Measurements from ENCODE around the gene USP48.
"Not testable (repeated sequence)": the region's sequence is repeated elsewhere in the genome, so short reads cannot be mapped to it uniquely, and the experiment has no call there.

Gene USP48

GRCh38 chr1:21813542-21813941, 30.6 kb upstream of the USP48 start:
- H3K9me3 ChIP-seq (ENCODE audit: control insufficient read depth, low read length) = no peaks in the 10 kb centered on the region
- no peak overlapping the region for H3K9ac ChIP-seq (ENCODE audit: low read length)
- H3K36me3 ChIP-seq (ENCODE audit: control insufficient read depth, insufficient read depth, low read length) = no peaks in the 10 kb centered on the region
- no peak overlapping the region for H3K4me3 ChIP-seq (ENCODE audit: low read length)
- H3K27me3 ChIP-seq (ENCODE audit: control insufficient read depth, insufficient read depth, low read length) = peaks cover 6% of the 10 kb centered on the region
- H3K4me1 ChIP-seq (ENCODE audit: control insufficient read depth, insufficient read depth, low read length) = peaks cover 17% of the 10 kb centered on the region

- no peaks in the 10 kb centered on the region for H3K36me3 ChIP-seq (ENCODE audit: control insufficient read depth, insufficient read depth, low read length)
- H3K4me1 ChIP-seq (ENCODE audit: control insufficient read depth, insufficient read depth, low read length) = peaks cover 17% of the 10 kb centered on the region
- peaks cover 6% of the 10 kb centered on the region for H3K27me3 ChIP-seq (ENCODE audit: control insufficient read depth, insufficient read depth, low read length)
- H3K9me3 ChIP-seq (ENCODE audit: control insufficient read depth, low read length) = no peaks in the 10 kb centered on the region
- no peak within 1 kb of the TSS for H3K9ac ChIP-seq (ENCODE audit: low read length)
- no peak within 1 kb of the TSS for H3K4me3 ChIP-seq (ENCODE audit: low read length)
Observed at GRCh38 chr1:21811875-21812305, 28.9 kb upstream of the USP48 start, which contains the start of gene LDLRAD2. Gene LDLRAD2, plus strand, starts transcription at chr1:21812265. Its CDS starts 187 bp downstream, at chr1:21812452.

GRCh38 chr1:21804536-21804935, 21.6 kb upstream of the USP48 start:
- Histone ChIP-seq H3K9ac (ENCODE audit: low read length) (no peak overlapping the region), H3K4me1 (ENCODE audit: control insufficient read depth, insufficient read depth, low read length) (no peaks in the 10 kb centered on the region), H3K9me3 (ENCODE audit: control insufficient read depth, low read length) (no peaks in the 10 kb centered on the region), H3K27me3 (ENCODE audit: control insufficient read depth, insufficient read depth, low read length) (no peaks in the 10 kb centered on the region), H3K4me3 (ENCODE audit: low read length) (no peak overlapping the region), H3K36me3 (ENCODE audit: control insufficient read depth, insufficient read depth, low read length) (no peaks in the 10 kb centered on the region)

DNA sequence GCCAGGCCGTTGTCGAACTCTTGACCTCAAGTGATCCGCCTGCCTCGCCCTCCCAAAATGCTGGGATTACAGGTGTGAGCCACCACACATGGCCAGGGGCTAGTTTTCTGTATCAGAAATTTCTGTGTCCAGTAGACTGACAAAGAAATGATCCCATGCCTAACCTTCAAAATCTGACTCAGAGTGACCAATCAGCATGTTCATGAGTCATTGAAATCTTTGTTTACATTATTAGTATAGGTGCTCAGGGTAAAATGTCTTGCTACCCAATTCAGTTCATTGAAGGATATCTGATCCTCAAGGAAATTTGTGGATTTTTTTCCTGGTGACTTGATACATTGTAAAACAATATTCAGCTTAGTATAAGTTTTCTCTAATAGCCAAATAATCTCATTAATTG, 18.2 kb upstream of the USP48 start:
- H3K27me3 ChIP-seq (ENCODE audit: control insufficient read depth, insufficient read depth, low read length) = no peaks in the 10 kb centered on the region
- no peaks in the 10 kb centered on the region for H3K36me3 ChIP-seq (ENCODE audit: control insufficient read depth, insufficient read depth, low read length)
- no peak overlapping the region for H3K4me3 ChIP-seq (ENCODE audit: low read length)
- H3K9me3 ChIP-seq (ENCODE audit: control insufficient read depth, low read length) = no peaks in the 10 kb centered on the region
- no peaks in the 10 kb centered on the region for H3K4me1 ChIP-seq (ENCODE audit: control insufficient read depth, insufficient read depth, low read length)
- no peak overlapping the region for H3K9ac ChIP-seq (ENCODE audit: low read length)

GRCh38 chr1:21799730-21800129, 16.8 kb upstream of the USP48 start:
- no peaks in the 10 kb centered on the region for H3K36me3 ChIP-seq (ENCODE audit: control insufficient read depth, insufficient read depth, low read length)
- no peaks in the 10 kb centered on the region for H3K4me1 ChIP-seq (ENCODE audit: control insufficient read depth, insufficient read depth, low read length)
- H3K4me3 ChIP-seq (ENCODE audit: low read length) = no peak overlapping the region
- H3K9me3 ChIP-seq (ENCODE audit: control insufficient read depth, low read length) = no peaks in the 10 kb centered on the region
- H3K9ac ChIP-seq (ENCODE audit: low read length) = no peak overlapping the region
- H3K27me3 ChIP-seq (ENCODE audit: control insufficient read depth, insufficient read depth, low read length) = no peaks in the 10 kb centered on the region

- no peak overlapping the region for H3K9ac ChIP-seq (ENCODE audit: low read length)
- no peak overlapping the region for H3K4me3 ChIP-seq (ENCODE audit: low read length)
- peaks cover 7% of the 10 kb centered on the region for H3K4me1 ChIP-seq (ENCODE audit: control insufficient read depth, insufficient read depth, low read length)
- no peaks in the 10 kb centered on the region for H3K27me3 ChIP-seq (ENCODE audit: control insufficient read depth, insufficient read depth, low read length)
- no peaks in the 10 kb centered on the region for H3K9me3 ChIP-seq (ENCODE audit: control insufficient read depth, low read length)
- no peaks in the 10 kb centered on the region for H3K36me3 ChIP-seq (ENCODE audit: control insufficient read depth, insufficient read depth, low read length)
Observed at GRCh38 chr1:21795075-21795474, 12.1 kb upstream of the USP48 start.

GRCh38 chr1:21794656-21795055, 11.7 kb upstream of the USP48 start:
- Histone ChIP-seq H3K4me1 (ENCODE audit: control insufficient read depth, insufficient read depth, low read length) (peaks cover 7% of the 10 kb centered on the region), H3K36me3 (ENCODE audit: control insufficient read depth, insufficient read depth, low read length) (no peaks in the 10 kb centered on the region), H3K27me3 (ENCODE audit: control insufficient read depth, insufficient read depth, low read length) (no peaks in the 10 kb centered on the region), H3K4me3 (ENCODE audit: low read length) (no peak overlapping the region), H3K9me3 (ENCODE audit: control insufficient read depth, low read length) (no peaks in the 10 kb centered on the region), H3K9ac (ENCODE audit: low read length) (no peak overlapping the region)

DNA sequence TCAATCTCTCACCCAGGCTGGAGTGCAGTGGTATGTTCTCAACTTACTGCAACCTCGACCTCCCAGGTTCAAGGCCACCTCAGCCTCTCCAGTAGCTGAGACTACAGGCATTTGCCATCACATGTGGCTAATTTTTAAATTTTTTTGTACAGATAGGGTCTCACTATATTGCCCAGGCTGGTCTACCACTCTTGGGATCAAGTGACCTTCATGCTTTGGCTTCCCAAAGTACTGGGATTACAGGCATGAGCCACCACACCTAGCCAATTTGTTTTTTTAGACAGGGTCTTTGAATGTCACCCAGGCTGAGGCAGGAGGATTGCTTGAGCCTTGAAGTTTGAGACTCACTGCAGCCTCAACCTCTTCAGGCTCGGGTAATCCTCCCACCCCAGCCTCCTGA, 10.2 kb upstream of the USP48 start:
- H3K4me3 ChIP-seq (ENCODE audit: low read length) = no peak overlapping the region
- no peak overlapping the region for H3K9ac ChIP-seq (ENCODE audit: low read length)
- H3K4me1 ChIP-seq (ENCODE audit: control insufficient read depth, insufficient read depth, low read length) = peaks cover 17% of the 10 kb centered on the region
- no peaks in the 10 kb centered on the region for H3K36me3 ChIP-seq (ENCODE audit: control insufficient read depth, insufficient read depth, low read length)
- H3K9me3 ChIP-seq (ENCODE audit: control insufficient read depth, low read length) = no peaks in the 10 kb centered on the region
- H3K27me3 ChIP-seq (ENCODE audit: control insufficient read depth, insufficient read depth, low read length) = no peaks in the 10 kb centered on the region

DNA sequence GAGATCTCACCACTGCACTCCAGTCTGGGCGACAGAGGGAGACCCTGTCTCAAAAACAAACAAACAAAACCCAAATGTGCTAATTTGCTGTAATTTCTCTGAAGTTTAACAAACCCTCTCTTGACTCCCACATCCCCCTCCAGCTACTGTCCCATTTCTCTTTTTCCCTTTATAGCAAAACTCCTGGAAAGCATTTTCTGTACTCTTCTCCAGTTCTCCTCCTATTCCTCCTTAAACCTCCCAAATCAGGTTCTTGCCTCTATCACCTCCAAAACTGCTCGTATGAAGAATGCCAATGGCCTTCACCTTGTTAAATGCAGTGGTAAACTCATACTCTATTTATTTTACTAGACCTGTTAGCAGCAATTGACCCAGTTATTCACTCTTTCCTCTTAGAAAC, 3.7 kb upstream of the USP48 start:
- H3K4me3 ChIP-seq (ENCODE audit: low read length) = no peak overlapping the region
- no peak overlapping the region for H3K9ac ChIP-seq (ENCODE audit: low read length)
- no peaks in the 10 kb centered on the region for H3K9me3 ChIP-seq (ENCODE audit: control insufficient read depth, low read length)
- no peaks in the 10 kb centered on the region for H3K27me3 ChIP-seq (ENCODE audit: control insufficient read depth, insufficient read depth, low read length)
- peaks cover 15% of the 10 kb centered on the region for H3K4me1 ChIP-seq (ENCODE audit: control insufficient read depth, insufficient read depth, low read length)
- H3K36me3 ChIP-seq (ENCODE audit: control insufficient read depth, insufficient read depth, low read length) = no peaks in the 10 kb centered on the region

DNA sequence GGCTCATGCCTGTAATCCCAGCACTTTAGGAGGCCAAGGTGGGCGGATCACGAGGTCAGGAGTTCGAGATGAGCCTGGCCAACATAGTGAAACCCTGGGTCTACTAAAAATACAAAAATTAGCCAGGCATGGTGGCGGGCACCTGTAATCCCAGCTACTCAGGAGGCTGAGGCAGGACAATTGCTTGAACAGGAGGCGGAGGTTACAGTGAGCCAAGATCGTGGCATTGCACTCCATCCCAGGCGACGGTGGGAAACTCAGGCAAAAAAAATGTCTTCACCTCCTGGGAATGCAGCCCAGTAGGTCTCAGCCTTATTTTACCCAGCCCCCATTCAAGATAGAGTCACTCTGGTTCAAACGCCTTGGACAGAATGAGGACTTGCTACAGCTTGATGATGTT, 2.8 kb upstream of the USP48 start:
- not testable (repeated sequence) for H3K27me3 ChIP-seq (ENCODE audit: control insufficient read depth, insufficient read depth, low read length); H3K9ac ChIP-seq (ENCODE audit: low read length); H3K4me3 ChIP-seq (ENCODE audit: low read length); H3K9me3 ChIP-seq (ENCODE audit: control insufficient read depth, low read length); H3K36me3 ChIP-seq (ENCODE audit: control insufficient read depth, insufficient read depth, low read length)
- H3K4me1 ChIP-seq (ENCODE audit: control insufficient read depth, insufficient read depth, low read length) = peaks cover 14% of the 10 kb centered on the region

DNA sequence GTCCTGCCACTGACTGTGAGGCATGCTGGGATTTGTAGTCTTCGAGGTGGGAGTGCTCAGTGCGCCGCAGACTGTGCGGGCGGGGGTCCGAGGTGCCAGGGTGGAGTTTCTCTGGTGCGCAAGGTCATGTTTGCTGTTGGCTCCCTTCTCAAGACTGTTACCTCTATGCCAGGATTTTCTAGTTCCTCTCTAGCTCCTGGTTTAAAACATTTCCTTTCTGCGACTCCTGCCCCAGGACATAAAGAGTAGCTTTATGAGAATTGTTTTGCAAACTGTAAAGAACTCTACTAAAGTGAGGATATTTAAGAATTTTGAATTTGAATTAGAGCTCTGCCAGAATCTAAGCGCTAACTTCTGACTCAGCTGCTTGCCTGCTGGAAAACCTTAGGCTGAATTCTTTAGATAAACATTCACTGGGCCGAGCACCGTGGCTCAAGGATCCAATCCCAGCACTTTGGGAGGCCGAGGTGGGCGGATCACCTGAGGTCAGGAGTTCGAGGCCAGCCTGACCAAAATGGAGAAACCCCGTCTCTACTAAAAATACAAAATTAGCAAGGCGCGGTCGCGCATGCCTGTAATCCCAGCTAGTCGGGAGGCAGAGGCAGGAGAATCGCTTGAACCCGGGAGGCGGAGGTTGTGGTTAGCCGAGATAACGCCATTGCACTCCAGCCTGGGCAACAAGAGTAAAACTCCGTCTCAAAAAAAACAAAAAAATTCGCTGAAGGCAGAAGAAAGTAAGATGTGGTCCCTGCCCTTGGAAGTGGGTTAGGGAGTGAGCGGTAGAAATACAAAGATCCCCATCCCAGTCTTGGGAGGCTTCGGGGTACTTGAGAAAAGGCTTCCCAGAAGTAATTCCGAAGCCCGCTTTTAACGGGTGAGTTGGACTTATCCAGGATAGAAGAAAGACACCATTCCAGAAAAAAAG, 992 bp upstream of the USP48 start:
- H3K4me1 ChIP-seq (ENCODE audit: control insufficient read depth, insufficient read depth, low read length) = peaks cover 11% of the 10 kb centered on the region

GRCh38 chr1:21782349-21782867, 541 bp downstream of the USP48 start:
- peak overlapping the region; percentile 73 for H3K4me3 ChIP-seq (ENCODE audit: low read length)
- H3K9ac ChIP-seq (ENCODE audit: low read length) = peak overlapping the region; percentile 71
- no peaks in the 10 kb centered on the region for H3K27me3 ChIP-seq (ENCODE audit: control insufficient read depth, insufficient read depth, low read length)
- no peaks in the 10 kb centered on the region for H3K36me3 ChIP-seq (ENCODE audit: control insufficient read depth, insufficient read depth, low read length)
- peaks cover 4% of the 10 kb centered on the region for H3K4me1 ChIP-seq (ENCODE audit: control insufficient read depth, insufficient read depth, low read length)
- H3K9me3 ChIP-seq (ENCODE audit: control insufficient read depth, low read length) = no peaks in the 10 kb centered on the region

More for the DNA sequence above, 992 bp upstream of the USP48 start:
- H3K4me3 ChIP-seq (ENCODE audit: low read length) = peak overlapping the region; percentile 100
- H3K36me3 ChIP-seq (ENCODE audit: control insufficient read depth, insufficient read depth, low read length) = no peaks in the 10 kb centered on the region
- no peaks in the 10 kb centered on the region for H3K9me3 ChIP-seq (ENCODE audit: control insufficient read depth, low read length)
- peak overlapping the region; percentile 100 for H3K9ac ChIP-seq (ENCODE audit: low read length)
- H3K27me3 ChIP-seq (ENCODE audit: control insufficient read depth, insufficient read depth, low read length) = no peaks in the 10 kb centered on the region
